IPS-NIHi7 (cell line): ENCODE measurements around the gene LCNL1.
"Not testable (repeated sequence)": the region's sequence is repeated elsewhere in the genome, so short reads cannot be mapped to it uniquely, and the experiment has no call there.

Source experiments
- DNase-seq: peaks from one replicate; pipeline ENCODE4 v3.0.0; 2012; ENCODE audit warnings: mixed read lengths; ENCODE audit errors: extremely low spot score

LCNL1 gene

GRCh38 chr9:137025517-137025966 lies 42.7 kb downstream of the LCNL1 start:
- DNase-seq: no peak

- DNase-seq: no peak
Measured at GRCh38 chr9:137026384-137026783, 43.6 kb downstream of the LCNL1 start.

GRCh38 chr9:137026828-137027227 lies 44.0 kb downstream of the LCNL1 start:
- no peak for DNase-seq

- peak; percentile 26 for DNase-seq
Measured at GRCh38 chr9:137027369-137028262, 44.8 kb downstream of the LCNL1 start, which contains the start of gene ABCA2. Gene ABCA2 (minus strand): TSS chr9:137028237. CDS start chr9:137028140, 97 bp downstream.

- DNase-seq: peak; percentile 81
Measured at GRCh38 chr9:137028263-137029057, 45.7 kb downstream of the LCNL1 start.

- DNase-seq: peak; percentile 84
Measured at GRCh38 chr9:137029058-137029936, 46.5 kb downstream of the LCNL1 start.

- no peak for DNase-seq
Measured at GRCh38 chr9:137030006-137030405, 47.2 kb downstream of the LCNL1 start.

GRCh38 chr9:137030538-137031527 lies 48.0 kb downstream of the LCNL1 start:
- DNase-seq: no peak

- DNase-seq: no peak
Measured at GRCh38 chr9:137031904-137032640, 49.3 kb downstream of the LCNL1 start, which contains the start of gene FUT7. Gene FUT7 (minus strand): TSS chr9:137032088. CDS start chr9:137031991, 97 bp downstream.

- no peak for DNase-seq
Measured at GRCh38 chr9:137032858-137033257, 50.1 kb downstream of the LCNL1 start.

- not testable (repeated sequence) for DNase-seq
Measured at GRCh38 chr9:137033481-137033880, 50.7 kb downstream of the LCNL1 start.

- DNase-seq: no peak
Measured at GRCh38 chr9:137034039-137034708, 51.4 kb downstream of the LCNL1 start.

GRCh38 chr9:137034709-137035506 lies 52.1 kb downstream of the LCNL1 start:
- peak; percentile 93 for DNase-seq
